Colonic mucosa (tissue), 4 donors: ENCODE results near the gene SYN1. TPM values are rescaled to one million over a fixed set of nuclear protein-coding genes. Genes with fewer than 3 reads are reported as not detected.
A peak's percentile ranks its signal among the peaks of the same experiment; 100 is the strongest.

Source experiments
- DNase-seq: peaks from one replicate; pipeline ENCODE4 v3.0.0-alpha.2; 2020
- H3K27ac ChIP-seq: fragments of 200-600 bp; one replicate; pipeline ENCODE4 v1.8.0; 2021
- H3K27me3 ChIP-seq: fragments of 200-600 bp; one replicate; pipeline ENCODE4 v1.8.0; 2021
- H3K36me3 ChIP-seq: fragments of 200-600 bp; one replicate; pipeline ENCODE4 v1.8.0; 2021
- H3K4me1 ChIP-seq: fragments of 200-600 bp; one replicate; pipeline ENCODE4 v1.8.0; 2021; ENCODE audit warnings: mild to moderate bottlenecking
- H3K4me3 ChIP-seq: fragments of 200-600 bp; one replicate; pipeline ENCODE4 v1.8.0; 2021
- H3K9ac ChIP-seq, 2 donors: one replicate each; pipeline ENCODE4 v1.7.0; 2013; ENCODE audit warnings: control low read depth in 2 of 2, low read depth in 2 of 2, low read length in 2 of 2
- H3K9me3 ChIP-seq: fragments of 200-600 bp; one replicate; pipeline ENCODE4 v1.8.0; 2021
- intact Hi-C: fragments of 100-400 bp; cut with DNase I; formaldehyde crosslinking; loops from one replicate; pipeline ENCODE4 v1.14.1; 2022
- total RNA-seq, 2 donors: library from RNA; stranded (reverse); fragmentation: NEBNext Ultra II Directional in 1 of 2; extraction: Animal tissue kit (Norgen Biotek cat#: 25700) in 1 of 2; gene quantifications; one replicate each; pipeline ENCODE4 v1.2.1, GENCODE V29; 2021
- TF ChIP-seq, protein P1 (sequence below): fragments of 200-600 bp; IDR thresholded peaks from one replicate; pipeline ENCODE4 v1.8.0; 2022; ENCODE audit warnings: antibody characterized with exemption, mild to moderate bottlenecking
- donor health status: healthy.
- donor health status: DM: no; HTN: no; CAD: no.
- donor health status: DM: no; HTN: no; CAD: no.

SYN1 gene
- total RNA-seq, 2 donors from 2014 or later = 0.96 to 1.5 TPM

DNA sequence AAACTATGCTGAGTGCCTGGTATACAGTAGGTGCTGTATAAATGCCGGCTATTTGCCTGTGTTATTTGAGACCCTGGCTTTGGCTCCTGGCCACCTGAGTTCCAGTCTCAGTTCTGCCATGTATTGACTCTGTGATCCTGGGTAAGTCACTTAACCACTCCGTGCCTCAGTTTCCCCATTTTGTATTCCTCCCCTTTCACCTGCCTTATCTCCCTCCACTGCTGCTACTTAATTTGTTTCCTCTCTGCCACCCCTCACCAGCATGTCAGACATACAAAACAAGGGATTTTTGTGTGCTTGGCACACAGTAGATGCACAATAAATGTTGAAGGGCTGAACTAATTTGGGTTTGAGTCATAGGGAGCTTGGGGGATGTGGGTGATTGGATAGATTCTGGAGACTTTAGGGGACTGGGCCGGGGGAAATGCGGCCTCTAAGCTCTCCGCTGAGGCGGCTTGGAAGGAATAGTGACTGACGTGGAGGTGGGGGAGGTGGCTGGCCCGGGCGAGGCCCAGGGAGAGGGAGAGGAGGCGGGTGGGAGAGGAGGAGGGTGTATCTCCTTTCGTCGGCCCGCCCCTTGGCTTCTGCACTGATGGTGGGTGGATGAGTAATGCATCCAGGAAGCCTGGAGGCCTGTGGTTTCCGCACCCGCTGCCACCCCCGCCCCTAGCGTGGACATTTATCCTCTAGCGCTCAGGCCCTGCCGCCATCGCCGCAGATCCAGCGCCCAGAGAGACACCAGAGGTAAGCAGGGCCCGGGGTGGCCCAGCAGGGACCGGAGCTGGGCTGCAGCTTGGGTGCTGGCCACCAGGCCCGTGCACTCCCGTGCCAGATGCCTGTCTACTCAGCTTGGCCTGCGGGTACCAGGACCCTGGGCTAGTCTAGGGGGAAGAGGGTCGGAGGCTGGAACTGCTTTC is 37.7 kb downstream of the SYN1 start, which contains the start of gene TIMP1:
TIMP1 (plus strand) TSS at position 706 of the 917 bp plus-strand sequence. CDS start 980 bp downstream, outside the sequence.
- intact Hi-C loops = no loop called here
- DNase-seq = peak; percentile 84
- no peaks in the 10 kb centered on the region for H3K9me3 ChIP-seq
- no peaks in the 10 kb centered on the region for H3K4me1 ChIP-seq
- TF ChIP-seq, protein P1, sequence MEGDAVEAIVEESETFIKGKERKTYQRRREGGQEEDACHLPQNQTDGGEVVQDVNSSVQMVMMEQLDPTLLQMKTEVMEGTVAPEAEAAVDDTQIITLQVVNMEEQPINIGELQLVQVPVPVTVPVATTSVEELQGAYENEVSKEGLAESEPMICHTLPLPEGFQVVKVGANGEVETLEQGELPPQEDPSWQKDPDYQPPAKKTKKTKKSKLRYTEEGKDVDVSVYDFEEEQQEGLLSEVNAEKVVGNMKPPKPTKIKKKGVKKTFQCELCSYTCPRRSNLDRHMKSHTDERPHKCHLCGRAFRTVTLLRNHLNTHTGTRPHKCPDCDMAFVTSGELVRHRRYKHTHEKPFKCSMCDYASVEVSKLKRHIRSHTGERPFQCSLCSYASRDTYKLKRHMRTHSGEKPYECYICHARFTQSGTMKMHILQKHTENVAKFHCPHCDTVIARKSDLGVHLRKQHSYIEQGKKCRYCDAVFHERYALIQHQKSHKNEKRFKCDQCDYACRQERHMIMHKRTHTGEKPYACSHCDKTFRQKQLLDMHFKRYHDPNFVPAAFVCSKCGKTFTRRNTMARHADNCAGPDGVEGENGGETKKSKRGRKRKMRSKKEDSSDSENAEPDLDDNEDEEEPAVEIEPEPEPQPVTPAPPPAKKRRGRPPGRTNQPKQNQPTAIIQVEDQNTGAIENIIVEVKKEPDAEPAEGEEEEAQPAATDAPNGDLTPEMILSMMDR = no peak
- H3K9ac ChIP-seq = peak within 1 kb of the TSS; percentile 58 to 73
- no peaks in the 10 kb centered on the region for H3K36me3 ChIP-seq
- peak within 1 kb of the TSS; percentile 40 for H3K27ac ChIP-seq
- H3K27me3 ChIP-seq = no peaks in the 10 kb centered on the region
- H3K4me3 ChIP-seq = peak within 1 kb of the TSS; percentile 33

DNA sequence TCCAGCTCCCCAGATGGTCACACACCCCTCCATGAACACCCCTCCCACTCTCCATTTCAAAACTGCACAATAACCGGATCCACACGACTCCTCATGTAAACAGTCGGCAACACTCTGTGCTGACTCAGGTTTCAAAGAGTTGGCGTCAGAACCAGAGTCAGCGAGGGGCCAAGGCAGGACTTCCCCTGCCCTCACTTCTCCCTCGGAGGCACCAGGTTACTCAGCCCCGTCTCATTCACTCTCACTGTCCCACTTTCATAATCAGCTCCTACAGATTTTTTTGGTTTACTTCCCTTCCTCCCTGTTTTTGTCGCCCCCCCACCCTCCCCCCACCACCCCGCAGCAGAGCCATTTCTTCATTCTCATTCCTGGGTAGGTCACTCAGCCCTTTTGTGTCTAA is 40.1 kb downstream of the SYN1 start:
- no peak overlapping the region for H3K4me3 ChIP-seq
- H3K9ac ChIP-seq = no peak overlapping the region
- intact Hi-C loops = no loop called here
- H3K36me3 ChIP-seq = no peaks in the 10 kb centered on the region
- TF ChIP-seq, protein P1 = no peak
- H3K27me3 ChIP-seq = no peaks in the 10 kb centered on the region
- no peaks in the 10 kb centered on the region for H3K9me3 ChIP-seq
- no peak overlapping the region for H3K27ac ChIP-seq
- DNase-seq = no peak
- no peaks in the 10 kb centered on the region for H3K4me1 ChIP-seq

DNA sequence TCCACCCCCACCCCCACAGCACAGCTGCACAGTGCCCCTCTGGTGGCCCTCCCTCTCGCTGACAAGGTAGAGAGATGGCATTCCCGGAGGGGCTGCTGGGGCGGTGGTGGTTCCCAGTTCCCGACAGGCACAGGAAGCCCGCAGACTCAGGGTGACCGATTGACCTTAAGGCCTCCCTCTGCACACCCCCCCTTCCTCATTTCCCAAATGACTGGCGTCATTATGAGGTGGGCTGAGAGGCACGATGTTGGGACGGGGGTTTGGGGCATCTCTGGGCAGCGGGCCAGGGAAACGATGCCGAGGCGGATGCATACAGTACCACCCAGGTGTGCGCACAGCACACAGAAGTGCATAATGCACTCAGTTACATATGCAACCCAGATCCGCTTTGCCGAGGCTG is 41.0 kb downstream of the SYN1 start:
- Histone ChIP-seq H3K36me3 (no peaks in the 10 kb centered on the region), H3K4me3 (no peak overlapping the region), H3K27ac (no peak overlapping the region), H3K27me3 (no peaks in the 10 kb centered on the region), H3K9ac (no peak overlapping the region), H3K4me1 (no peaks in the 10 kb centered on the region), H3K9me3 (no peaks in the 10 kb centered on the region)
- TF ChIP-seq, protein P1 = no peak
- DNase-seq = no peak
- intact Hi-C loops = no loop called here

DNA sequence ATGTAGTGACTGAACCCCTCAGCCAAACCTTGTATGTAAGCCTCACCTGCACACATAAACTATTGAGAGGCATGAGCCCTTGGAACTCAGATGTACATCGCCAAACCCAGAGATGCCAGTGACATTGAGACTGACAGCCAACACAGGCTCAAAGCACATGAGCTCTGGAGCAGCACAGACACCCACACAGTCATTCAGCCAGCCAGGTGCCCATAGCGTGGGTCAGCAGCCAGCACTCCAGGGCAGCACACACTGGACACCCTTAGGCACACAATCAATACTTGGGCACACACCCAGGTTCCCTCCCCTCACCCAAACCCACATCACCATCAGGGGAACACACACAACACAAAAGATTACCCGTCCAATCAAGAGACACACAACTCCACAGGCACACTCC is 41.8 kb downstream of the SYN1 start:
- no peak for DNase-seq
- H3K36me3 ChIP-seq = no peaks in the 10 kb centered on the region
- no peak overlapping the region for H3K27ac ChIP-seq
- no peaks in the 10 kb centered on the region for H3K9me3 ChIP-seq
- intact Hi-C loops = no loop called here
- no peak overlapping the region for H3K9ac ChIP-seq
- H3K27me3 ChIP-seq = no peaks in the 10 kb centered on the region
- H3K4me3 ChIP-seq = no peak overlapping the region
- TF ChIP-seq, protein P1 = no peak
- H3K4me1 ChIP-seq = no peaks in the 10 kb centered on the region

DNA sequence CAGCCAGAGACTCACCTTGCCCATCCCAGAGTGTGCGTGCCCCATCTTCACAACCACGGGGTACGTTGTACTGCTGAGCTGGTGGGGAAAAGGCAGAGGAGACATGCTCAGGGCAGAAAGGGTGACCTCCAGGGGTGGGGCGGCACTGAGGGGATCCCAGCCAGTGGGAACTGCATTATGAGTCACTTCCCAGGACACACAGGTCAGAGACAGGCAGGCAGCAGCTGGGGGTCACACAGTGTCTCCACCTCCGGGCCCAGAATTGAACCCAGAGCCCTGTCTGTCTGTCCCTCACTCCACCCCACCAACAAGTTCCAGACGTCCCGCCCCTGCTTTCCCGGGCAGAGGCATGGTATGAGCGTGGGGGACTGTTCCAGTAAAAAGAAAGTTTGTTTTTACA is 42.2 kb downstream of the SYN1 start:
- TF ChIP-seq, protein P1 = no peak
- Histone ChIP-seq H3K4me1 (no peaks in the 10 kb centered on the region), H3K9me3 (no peaks in the 10 kb centered on the region), H3K9ac (no peak overlapping the region), H3K4me3 (no peak overlapping the region), H3K27ac (no peak overlapping the region), H3K27me3 (no peaks in the 10 kb centered on the region), H3K36me3 (no peaks in the 10 kb centered on the region)
- no peak for DNase-seq
- intact Hi-C loops = no loop called here
